Measurements from ENCODE around the gene GPR78.
"Not testable (repeated sequence)": the region's sequence is repeated elsewhere in the genome, so short reads cannot be mapped to it uniquely, and the experiment has no call there.

Gene GPR78

DNA sequence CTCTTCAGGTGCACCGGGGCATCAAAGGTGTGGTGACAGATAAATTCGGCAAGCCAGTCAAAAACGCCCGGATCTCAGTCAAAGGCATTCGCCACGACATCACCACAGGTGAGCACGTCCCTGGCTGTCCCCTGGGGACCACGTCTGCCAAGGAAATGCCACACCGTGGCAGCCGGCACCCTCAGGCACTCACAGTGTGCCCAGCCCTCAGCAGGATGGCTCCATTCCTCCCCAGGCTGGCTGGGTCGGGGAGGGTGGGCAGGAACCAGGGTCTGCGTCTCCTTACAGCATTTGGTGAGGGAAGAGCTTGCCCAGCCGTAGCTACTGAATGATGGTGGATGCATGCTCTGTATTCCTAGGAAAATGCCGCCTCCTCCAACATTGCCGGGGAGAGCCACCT lies 38.2 kb downstream of the GPR78 start (continued):
- TF ChIP-seq ZBTB26 (tag by site-specific recombination; optimal IDR thresholded peaks at IDR 0.05) (no peak), KLF9 (tag by site-specific recombination; IDR thresholded peaks at IDR 0.05; ENCODE audit: low read depth) (no peak), ZNF362 (tag by site-specific recombination; IDR thresholded peaks at IDR 0.05) (no peak), ZSCAN18 (tag by site-specific recombination; IDR thresholded peaks at IDR 0.05) (no peak), ZNF121 (tag by site-specific recombination; IDR thresholded peaks at IDR 0.05) (no peak), ZBTB8A (tag by site-specific recombination; IDR thresholded peaks at IDR 0.05) (no peak), SCRT2 (tag by site-specific recombination; IDR thresholded peaks at IDR 0.05) (no peak), ZNF654 (tag by site-specific recombination; IDR thresholded peaks at IDR 0.05; ENCODE audit: low read depth) (no peak), PRDM1 (tag by site-specific recombination; IDR thresholded peaks at IDR 0.05) (no peak), ZNF155 (tag by site-specific recombination; IDR thresholded peaks at IDR 0.05) (no peak)
- TF ChIP-seq, protein P1, sequence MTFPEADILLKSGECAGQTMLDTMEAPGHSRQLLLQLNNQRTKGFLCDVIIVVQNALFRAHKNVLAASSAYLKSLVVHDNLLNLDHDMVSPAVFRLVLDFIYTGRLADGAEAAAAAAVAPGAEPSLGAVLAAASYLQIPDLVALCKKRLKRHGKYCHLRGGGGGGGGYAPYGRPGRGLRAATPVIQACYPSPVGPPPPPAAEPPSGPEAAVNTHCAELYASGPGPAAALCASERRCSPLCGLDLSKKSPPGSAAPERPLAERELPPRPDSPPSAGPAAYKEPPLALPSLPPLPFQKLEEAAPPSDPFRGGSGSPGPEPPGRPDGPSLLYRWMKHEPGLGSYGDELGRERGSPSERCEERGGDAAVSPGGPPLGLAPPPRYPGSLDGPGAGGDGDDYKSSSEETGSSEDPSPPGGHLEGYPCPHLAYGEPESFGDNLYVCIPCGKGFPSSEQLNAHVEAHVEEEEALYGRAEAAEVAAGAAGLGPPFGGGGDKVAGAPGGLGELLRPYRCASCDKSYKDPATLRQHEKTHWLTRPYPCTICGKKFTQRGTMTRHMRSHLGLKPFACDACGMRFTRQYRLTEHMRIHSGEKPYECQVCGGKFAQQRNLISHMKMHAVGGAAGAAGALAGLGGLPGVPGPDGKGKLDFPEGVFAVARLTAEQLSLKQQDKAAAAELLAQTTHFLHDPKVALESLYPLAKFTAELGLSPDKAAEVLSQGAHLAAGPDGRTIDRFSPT (tag by site-specific recombination; IDR thresholded peaks at IDR 0.05), result no peak

DNA sequence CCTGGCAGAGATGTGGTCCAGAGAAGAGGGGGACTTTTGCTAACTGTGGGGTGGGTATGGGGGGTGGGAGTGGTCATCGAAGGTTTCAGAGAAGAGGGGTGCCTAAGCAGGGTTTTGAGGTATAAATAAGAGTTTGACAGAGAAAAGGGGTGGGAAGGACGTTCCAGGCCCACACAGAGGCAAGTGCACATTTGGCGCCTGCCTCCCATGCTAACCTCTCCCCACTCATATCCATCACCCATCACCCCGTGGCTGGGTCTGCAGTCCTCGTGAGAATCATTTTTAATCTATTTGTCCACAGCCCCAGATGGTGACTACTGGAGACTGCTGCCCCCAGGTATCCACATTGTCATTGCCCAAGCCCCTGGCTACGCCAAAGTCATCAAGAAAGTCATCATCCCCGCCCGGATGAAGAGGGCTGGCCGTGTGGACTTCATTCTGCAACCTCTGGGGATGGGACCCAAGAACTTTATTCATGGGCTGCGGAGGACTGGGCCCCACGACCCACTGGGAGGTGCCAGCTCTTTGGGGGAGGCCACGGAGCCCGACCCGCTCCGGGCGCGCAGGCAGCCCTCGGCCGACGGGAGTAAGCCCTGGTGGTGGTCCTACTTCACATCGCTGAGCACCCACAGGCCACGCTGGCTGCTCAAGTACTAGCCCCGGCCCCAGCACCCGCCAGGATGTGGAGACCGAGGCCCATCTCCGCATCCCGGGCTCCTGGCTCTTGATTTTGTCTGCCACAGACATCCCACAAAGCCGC lies 38.9 kb downstream of the GPR78 start:
- Histone ChIP-seq H3K4me3 (ENCODE audit: low read depth, low read length) (no peak overlapping the region), H3K9me3 (ENCODE audit: control insufficient read depth, insufficient read depth, low read depth, low read length) (no peaks in the 10 kb centered on the region), H3K27ac (ENCODE audit: extremely low read depth, low read depth, low read length) (no peak overlapping the region), H3K4me1 (ENCODE audit: control insufficient read depth, insufficient read depth, low read length) (no peaks in the 10 kb centered on the region), H3K36me3 (ENCODE audit: control insufficient read depth in 2 of 2, insufficient read depth in 1 of 2, low read length in 2 of 2) (no peaks in the 10 kb centered on the region)
- CTCF ChIA-PET, result interaction anchor here (0.7 kb wide), 1 partner anchor 151 kb away, joined by 3 read pairs; no protein-coding TSS in a partner anchor
- POLR2A ChIA-PET, result no interaction called here
- TF ChIP-seq ZNF311 (tag by site-specific recombination; IDR thresholded peaks at IDR 0.05; ENCODE audit: borderline replicate concordance), result no peak
- TF ChIP-seq ZFP3 (tag by site-specific recombination; IDR thresholded peaks at IDR 0.05; ENCODE audit: low read depth), result peak; percentile 60; the same call in 1 of the 2 replicates

DNA sequence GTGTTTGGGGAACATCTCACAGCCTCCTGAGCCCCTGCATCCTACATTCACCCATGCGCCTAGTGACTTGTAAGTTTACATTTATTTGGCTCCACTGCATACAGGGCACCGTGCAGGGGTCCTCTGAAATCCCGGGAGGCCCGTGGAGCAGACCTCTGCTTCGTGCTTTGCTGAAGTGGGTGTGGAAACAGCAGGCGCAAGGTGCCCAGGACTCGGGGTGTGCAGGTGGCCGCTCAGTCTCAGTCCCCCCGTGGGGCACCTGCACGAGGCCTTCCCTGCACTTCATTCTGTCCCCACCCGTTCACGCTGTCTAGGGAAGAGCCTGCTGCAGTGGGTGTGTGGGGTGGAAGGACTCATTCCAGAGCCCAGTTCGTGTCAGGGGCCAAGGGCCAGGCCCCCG lies 40.9 kb downstream of the GPR78 start:
- H3K36me3 ChIP-seq (ENCODE audit: control insufficient read depth in 2 of 2, insufficient read depth in 1 of 2, low read length in 2 of 2); H3K4me1 ChIP-seq (ENCODE audit: control insufficient read depth, insufficient read depth, low read length); CTCF ChIA-PET; POLR2A ChIA-PET; H3K4me3 ChIP-seq (ENCODE audit: low read depth, low read length); H3K9me3 ChIP-seq (ENCODE audit: control insufficient read depth, insufficient read depth, low read depth, low read length); H3K27ac ChIP-seq (ENCODE audit: extremely low read depth, low read depth, low read length): not testable (repeated sequence)

GRCh38 chr4:8624601-8625272 lies 44.5 kb downstream of the GPR78 start:
- CTCF ChIA-PET, POLR2A ChIA-PET: not testable (repeated sequence)

DNA sequence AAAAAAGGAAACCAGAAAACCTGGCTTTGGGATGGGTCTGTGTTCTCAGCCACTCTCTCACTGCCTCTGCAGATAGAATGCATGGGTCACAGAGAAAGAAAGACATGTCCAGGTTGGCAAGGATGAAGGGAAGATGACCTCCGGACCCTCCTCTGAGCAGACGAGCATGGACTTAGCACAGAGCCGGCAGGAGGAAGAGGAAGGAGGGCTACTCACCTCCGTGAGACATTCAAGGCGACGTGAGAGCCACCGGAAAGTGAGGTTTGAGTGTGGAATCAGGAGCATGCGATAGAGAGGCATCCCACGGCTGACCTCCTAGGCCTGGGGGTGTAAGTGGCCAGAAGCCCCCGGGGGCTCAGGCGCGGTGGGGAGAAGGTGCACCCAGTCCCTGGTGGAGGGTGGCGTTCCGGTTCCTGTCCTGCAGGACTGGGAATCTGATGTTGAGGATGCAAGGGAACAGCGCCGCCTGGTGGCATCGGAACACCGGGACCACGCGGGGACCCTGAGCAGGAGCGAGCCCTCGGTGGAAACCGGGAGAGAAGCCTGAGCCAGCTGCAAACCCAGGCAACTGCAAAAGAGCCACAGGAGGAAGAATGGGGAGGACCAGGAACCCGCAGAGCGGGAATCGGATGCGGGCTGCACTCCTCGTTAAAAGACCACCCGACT lies 50.2 kb downstream of the GPR78 start:
- H3K4me3 ChIP-seq (ENCODE audit: low read depth, low read length); H3K36me3 ChIP-seq (ENCODE audit: control insufficient read depth in 2 of 2, insufficient read depth in 1 of 2, low read length in 2 of 2); H3K4me1 ChIP-seq (ENCODE audit: control insufficient read depth, insufficient read depth, low read length); CTCF ChIA-PET; POLR2A ChIA-PET; H3K27ac ChIP-seq (ENCODE audit: extremely low read depth, low read depth, low read length); H3K9me3 ChIP-seq (ENCODE audit: control insufficient read depth, insufficient read depth, low read depth, low read length): not testable (repeated sequence)

More at GRCh38 chr4:8624601-8625272, 44.5 kb downstream of the GPR78 start:
- not testable (repeated sequence) for H3K9me3 ChIP-seq (ENCODE audit: control insufficient read depth, insufficient read depth, low read depth, low read length); H3K27ac ChIP-seq (ENCODE audit: extremely low read depth, low read depth, low read length); H3K36me3 ChIP-seq (ENCODE audit: control insufficient read depth in 2 of 2, insufficient read depth in 1 of 2, low read length in 2 of 2); H3K4me1 ChIP-seq (ENCODE audit: control insufficient read depth, insufficient read depth, low read length); H3K4me3 ChIP-seq (ENCODE audit: low read depth, low read length)

- H3K9me3 ChIP-seq (ENCODE audit: control insufficient read depth, insufficient read depth, low read depth, low read length); H3K36me3 ChIP-seq (ENCODE audit: control insufficient read depth in 2 of 2, insufficient read depth in 1 of 2, low read length in 2 of 2); H3K4me3 ChIP-seq (ENCODE audit: low read depth, low read length); CTCF ChIA-PET; H3K4me1 ChIP-seq (ENCODE audit: control insufficient read depth, insufficient read depth, low read length); H3K27ac ChIP-seq (ENCODE audit: extremely low read depth, low read depth, low read length); POLR2A ChIA-PET: not testable (repeated sequence)
Measured at GRCh38 chr4:8631896-8632295, 51.7 kb downstream of the GPR78 start.

All from HEK293 (cell line).